H9 (cell line): ENCODE results near the gene GIPC2. TPM values are rescaled to one million over a fixed set of nuclear protein-coding genes. Genes with fewer than 3 reads are reported as not detected.

Experiments
- DNase-seq: peaks from one replicate; pipeline ENCODE4 v3.0.0-alpha.2; 2017
- H2AFZ ChIP-seq: one replicate; pipeline ENCODE4 v1.6.1; 2013; ENCODE audit warnings: mild to moderate bottlenecking, low read length, control low read depth, moderate library complexity
- H2AK5ac ChIP-seq: 2 replicates; pipeline ENCODE4 v1.6.1; 2013; ENCODE audit warnings: low read length, control low read depth, mixed read lengths; ENCODE audit not compliant: insufficient read length
- H2BK120ac ChIP-seq: one replicate; pipeline ENCODE4 v1.6.1; 2013; ENCODE audit warnings: low read depth, mild to moderate bottlenecking, low read length, control low read depth, inconsistent platforms; ENCODE audit not compliant: poor library complexity, severe bottlenecking
- H2BK12ac ChIP-seq: 2 replicates; pipeline ENCODE4 v1.6.1; 2013; ENCODE audit warnings: low read length, control low read depth, mixed read lengths, low read depth; ENCODE audit not compliant: insufficient read length
- H2BK15ac ChIP-seq: 2 replicates; pipeline ENCODE4 v1.6.1; 2013; ENCODE audit warnings: low read depth, low read length, control low read depth
- H2BK20ac ChIP-seq: one replicate; pipeline ENCODE4 v1.6.1; 2013; ENCODE audit warnings: low read depth, mild to moderate bottlenecking, low read length, control low read depth, inconsistent platforms; ENCODE audit not compliant: poor library complexity, severe bottlenecking
- H2BK5ac ChIP-seq: 2 replicates; pipeline ENCODE4 v1.6.1; 2013; ENCODE audit warnings: low read length, control low read depth, mixed read lengths; ENCODE audit not compliant: insufficient read length
- H3K14ac ChIP-seq: 2 replicates; pipeline ENCODE4 v1.6.1; 2013; ENCODE audit warnings: low read length, control low read depth; ENCODE audit not compliant: insufficient read depth
- H3K18ac ChIP-seq: 2 replicates; pipeline ENCODE4 v1.6.1; 2013; ENCODE audit warnings: low read depth, mild to moderate bottlenecking, mixed read lengths, low read length, control low read depth; ENCODE audit not compliant: insufficient read length
- H3K23ac ChIP-seq: 2 replicates; pipeline ENCODE4 v1.6.1; 2013; ENCODE audit warnings: low read length, control low read depth, mixed read lengths, low read depth; ENCODE audit not compliant: insufficient read length
- H3K23me2 ChIP-seq: 2 replicates; pipeline ENCODE4 v1.6.1; 2013; ENCODE audit warnings: low read depth, mild to moderate bottlenecking, mixed read lengths, low read length, control low read depth; ENCODE audit not compliant: insufficient read length, poor library complexity, severe bottlenecking
- H3K27ac ChIP-seq: 2 replicates; pipeline ENCODE4 v1.5.1; 2013; ENCODE audit warnings: low read length, control low read depth, mixed read lengths, low read depth; ENCODE audit not compliant: insufficient read length
- H3K27me3 ChIP-seq: 2 replicates; pipeline ENCODE4 v1.6.1; 2013; ENCODE audit warnings: low read length, control low read depth, inconsistent platforms; ENCODE audit not compliant: insufficient read depth
- H3K4ac ChIP-seq: 2 replicates; pipeline ENCODE4 v1.6.1; 2013; ENCODE audit warnings: low read depth, mild to moderate bottlenecking, control low read depth, inconsistent platforms, low read length, moderate library complexity
- H3K4me1 ChIP-seq: 2 replicates; pipeline ENCODE4 v1.6.1; 2013; ENCODE audit warnings: low read length, control low read depth, inconsistent platforms; ENCODE audit not compliant: insufficient read depth
- H3K4me2 ChIP-seq: 2 replicates; pipeline ENCODE4 v1.6.1; 2013; ENCODE audit warnings: low read length, control low read depth, mixed read lengths; ENCODE audit not compliant: insufficient read length, insufficient read depth
- H3K56ac ChIP-seq: 2 replicates; pipeline ENCODE4 v1.6.1; 2013; ENCODE audit warnings: low read depth, mild to moderate bottlenecking, mixed read lengths, low read length, control low read depth; ENCODE audit not compliant: insufficient read length
- H3K79me1 ChIP-seq: 2 replicates; pipeline ENCODE4 v1.6.1; 2013; ENCODE audit warnings: low read depth, mild to moderate bottlenecking, moderate library complexity, low read length, control low read depth, inconsistent platforms; ENCODE audit not compliant: insufficient read depth, poor library complexity, severe bottlenecking
- H3K79me2 ChIP-seq: 2 replicates; pipeline ENCODE4 v1.6.1; 2013; ENCODE audit warnings: low read length, control low read depth, inconsistent platforms; ENCODE audit not compliant: insufficient read depth
- H3K9ac ChIP-seq: 2 replicates; pipeline ENCODE4 v1.6.1; 2013; ENCODE audit warnings: low read length, control low read depth, mixed read lengths; ENCODE audit not compliant: insufficient read length; ENCODE audit errors: extremely low read depth
- H3K9me3 ChIP-seq: one replicate; pipeline ENCODE4 v1.6.1; 2013; ENCODE audit warnings: low read depth, low read length, inconsistent platforms; ENCODE audit not compliant: control insufficient read depth
- H3T11ph ChIP-seq: one replicate; pipeline ENCODE4 v1.6.1; 2013; ENCODE audit warnings: mild to moderate bottlenecking, low read length, control low read depth, inconsistent platforms
- H4K20me1 ChIP-seq: one replicate; pipeline ENCODE4 v1.6.1; 2013; ENCODE audit not compliant: control insufficient read depth, insufficient read length, insufficient read depth
- H4K5ac ChIP-seq: 2 replicates; pipeline ENCODE4 v1.6.1; 2013; ENCODE audit warnings: low read depth, mild to moderate bottlenecking, mixed read lengths, low read length, control low read depth; ENCODE audit not compliant: insufficient read length
- H4K8ac ChIP-seq: replicated peaks from 2 replicates; pipeline ENCODE4 v1.6.1; 2013; ENCODE audit warnings: low read length, control low read depth, mixed read lengths, low read depth; ENCODE audit not compliant: insufficient read length
- H4K91ac ChIP-seq: 2 replicates; pipeline ENCODE4 v1.6.1; 2013; ENCODE audit warnings: low read depth, mild to moderate bottlenecking, moderate library complexity, mixed read lengths, low read length, control low read depth; ENCODE audit not compliant: insufficient read length
- H3K27ac Mint-ChIP-seq, 3 experiments: 2 replicates in 2 of 3; 3 replicates in 1 of 3; pipeline ENCODE4 v1.8.0; 2020 to 2021; ENCODE audit warnings: mixed read lengths in 3 of 3, mild to moderate bottlenecking in 1 of 3, moderate library complexity in 1 of 3
- H3K27me3 Mint-ChIP-seq: 2 replicates; pipeline ENCODE4 v1.8.0; 2021; ENCODE audit warnings: low read depth, mild to moderate bottlenecking, moderate library complexity, mixed read lengths
- H3K36me3 Mint-ChIP-seq, 3 experiments: 2 replicates in 2 of 3; 3 replicates in 1 of 3; pipeline ENCODE4 v1.8.0; 2020 to 2021; ENCODE audit warnings: low read depth in 3 of 3, mixed read lengths in 3 of 3; ENCODE audit not compliant: insufficient read depth in 1 of 3
- H3K4me1 Mint-ChIP-seq, 2 experiments: 2 replicates each; pipeline ENCODE4 v1.8.0; 2020; ENCODE audit warnings: mixed read lengths in 2 of 2
- H3K4me3 Mint-ChIP-seq, 2 experiments: 2 replicates in 1 of 2; 3 replicates in 1 of 2; pipeline ENCODE4 v1.8.0; 2020 to 2021; ENCODE audit warnings: mild to moderate bottlenecking in 2 of 2, mixed read lengths in 2 of 2, moderate library complexity in 1 of 2
- H3K9me3 Mint-ChIP-seq, 2 experiments: 2 replicates in 1 of 2; 3 replicates in 1 of 2; pipeline ENCODE4 v1.8.0; 2020; ENCODE audit warnings: mild to moderate bottlenecking in 2 of 2, mixed read lengths in 2 of 2, moderate library complexity in 1 of 2
- CTCF ChIP-seq: fragments of 200-600 bp; sonication (generic); conservative IDR thresholded peaks from 3 replicates; pipeline ENCODE4 v1.8.0; 2021; ENCODE audit warnings: antibody characterized with exemption, mild to moderate bottlenecking
- WGBS: extraction: QIAGEN DNeasy Blood & Tissue Kit; methylation state at CpG from one replicate; pipeline ENCODE4 v1.1.7; 2013; ENCODE audit warnings: missing lambda C conversion rate, low lambda C conversion rate, mixed read lengths; ENCODE audit not compliant: insufficient read length; ENCODE audit errors: extremely low coverage; 5-methylcytosine and 5-hydroxymethylcytosine counted together
- total RNA-seq: library from RNA; stranded (reverse); gene quantifications from 2 replicates; pipeline ENCODE4 v1.2.1, GENCODE V29; 2021

The GIPC2 gene
- total RNA-seq, 1 experiment from 2014 or later, result 0.85 TPM

GRCh38 chr1:78177708-78178270, 132.0 kb downstream of the GIPC2 start:
- Mint-ChIP-seq H3K27ac (no peak overlapping the region), H3K27me3 (peaks cover 5% of the 10 kb centered on the region), H3K4me3 (no peak overlapping the region), H3K4me1 (peaks cover 7 to 9% of the 10 kb centered on the region in 2 experiments), H3K36me3 (no peaks in the 10 kb centered on the region), H3K9me3 (no peaks in the 10 kb centered on the region)
- no peaks in the 10 kb centered on the region for H3K79me1 ChIP-seq
- H3K27me3 ChIP-seq, result no peaks in the 10 kb centered on the region
- no peak overlapping the region for H3K23ac ChIP-seq
- WGBS, result no CpG with 5 or more reads among the region's 3 CpGs
- no peak overlapping the region for H2BK15ac ChIP-seq
- no peaks in the 10 kb centered on the region for H3K23me2 ChIP-seq
- no peak for TF ChIP-seq CTCF
- H2BK12ac ChIP-seq, result no peak overlapping the region
- H2AFZ ChIP-seq, result no peak overlapping the region
- H2AK5ac ChIP-seq, result no peak overlapping the region
- no peak overlapping the region for H3K4me2 ChIP-seq
- H3K9ac ChIP-seq, result no peak overlapping the region
- no peak overlapping the region for H3K27ac ChIP-seq
- H4K5ac ChIP-seq, result no peak overlapping the region
- no peak overlapping the region for H3K18ac ChIP-seq
- DNase-seq, result no peak
- no peak overlapping the region for H3T11ph ChIP-seq
- no peak overlapping the region for H3K14ac ChIP-seq
- H3K4ac ChIP-seq, result no peak overlapping the region
- H4K20me1 ChIP-seq, result no peaks in the 10 kb centered on the region
- H3K79me2 ChIP-seq, result no peaks in the 10 kb centered on the region
- H2BK20ac ChIP-seq, result no peak overlapping the region
- no peaks in the 10 kb centered on the region for H3K9me3 ChIP-seq
- H3K4me1 ChIP-seq, result no peaks in the 10 kb centered on the region
- H2BK5ac ChIP-seq, result no peak overlapping the region
- H3K56ac ChIP-seq, result no peak overlapping the region
- H4K8ac ChIP-seq, result no peak overlapping the region
- H2BK120ac ChIP-seq, result no peak overlapping the region
- no peak overlapping the region for H4K91ac ChIP-seq
